Stomach (tissue), 9 donors: ENCODE results near the gene PRKCB. TPM values are rescaled to one million over a fixed set of nuclear protein-coding genes. Genes with fewer than 3 reads are reported as not detected.
"Not testable (repeated sequence)": the region's sequence is repeated elsewhere in the genome, so short reads cannot be mapped to it uniquely, and the experiment has no call there.

ENCODE experiments used
- DNase-seq, 2 donors: peaks; one replicate each; pipeline versions ENCODE4 v3.0.0 to v3.0.0-alpha.2; 2013 to 2019
- H3K27ac ChIP-seq, 5 donors: fragments of 200-600 bp in 4 of 5; sonication (generic) in 4 of 5; one replicate each; pipeline ENCODE4 v1.5.1; 2013 to 2019; ENCODE audit warnings: mild to moderate bottlenecking in 1 of 5, moderate library complexity in 1 of 5
- H3K27me3 ChIP-seq, 3 donors: fragments of 200-600 bp; sonication (generic); one replicate each; pipeline ENCODE4 v1.5.1; 2017 to 2019; ENCODE audit warnings: mixed run types in 1 of 3
- H3K36me3 ChIP-seq, 4 donors: fragments of 200-600 bp; sonication (generic); 1 replicate in 3 of 4; 2 replicates in 1 of 4; pipeline ENCODE4 v1.5.1; 2016 to 2019
- H3K4me1 ChIP-seq, 4 donors: fragments of 200-600 bp; sonication (generic); one replicate each; pipeline ENCODE4 v1.5.1; 2016 to 2019
- H3K4me3 ChIP-seq, 4 donors: fragments of 200-600 bp; sonication (generic) in 3 of 4; one replicate each; pipeline ENCODE4 v1.5.1; 2016 to 2019; ENCODE audit warnings: mild to moderate bottlenecking in 1 of 4
- H3K9me3 ChIP-seq, 4 donors: fragments of 200-600 bp; sonication (generic); one replicate each; pipeline ENCODE4 v1.5.1; 2016 to 2019
- EP300 ChIP-seq: sonication (generic); formaldehyde crosslinking; IDR thresholded peaks from one replicate; pipeline ENCODE4 v1.6.1; 2017; ENCODE audit warnings: antibody characterized with exemption
- POLR2A ChIP-seq, 4 donors: fragments of 450-650 bp; IDR thresholded peaks; one replicate each; pipeline ENCODE4 v1.6.1; 2016; ENCODE audit warnings: antibody characterized with exemption in 4 of 4, control low read depth in 2 of 4, mild to moderate bottlenecking in 1 of 4, moderate library complexity in 1 of 4
- POLR2AphosphoS5 ChIP-seq, 3 donors: sonication (generic); formaldehyde crosslinking; IDR thresholded peaks; one replicate each; pipeline ENCODE4 v1.6.1; 2016; ENCODE audit warnings: antibody characterized with exemption in 3 of 3
- WGBS, 5 donors: extraction: QIAGEN DNeasy Blood & Tissue Kit in 3 of 5; methylation state at CpG; one replicate each; pipeline versions ENCODE4 v1.1.5 to v1.1.7; 2013 to 2018; 5-methylcytosine and 5-hydroxymethylcytosine counted together
- intact Hi-C: fragments of 100-400 bp; cut with DNase I; formaldehyde crosslinking; loops from one replicate; pipeline ENCODE4 v1.15.1; 2023; ENCODE audit warnings: low total_unique reads
- polyA plus RNA-seq, 3 donors: library from polyadenylated mRNA; stranded (reverse); fragments of 200-250 nt; gene quantifications; one replicate each; pipeline ENCODE4 v1.2.3, GENCODE V29; 2013
- total RNA-seq, 5 donors: library from RNA; depleted of rRNA; stranded (reverse); fragments of >200 nt; gene quantifications; one replicate each; pipeline versions ENCODE4 v1.1.0 to v1.2.3, GENCODE V29; 2014 to 2016
- TF ChIP-seq, protein P1 (sequence below), 7 experiments: fragments of 450-650 bp in 4 of 7; fragments of 200-600 bp in 3 of 7; sonication (generic) in 3 of 7; IDR thresholded peaks; one replicate each; pipeline ENCODE4 v1.5.1; 2016 to 2019; ENCODE audit warnings: antibody characterized with exemption in 7 of 7, control low read depth in 2 of 7, mild to moderate bottlenecking in 1 of 7
- donor health status: healthy with polysubstance abuse.
- donor health status: Bipolar disorder and iron deficiency.
- donor health status: healthy.

Gene PRKCB
- total and polyA plus RNA-seq, 8 donors = 1.1 to 49.6 (median 14.7) TPM

DNA sequence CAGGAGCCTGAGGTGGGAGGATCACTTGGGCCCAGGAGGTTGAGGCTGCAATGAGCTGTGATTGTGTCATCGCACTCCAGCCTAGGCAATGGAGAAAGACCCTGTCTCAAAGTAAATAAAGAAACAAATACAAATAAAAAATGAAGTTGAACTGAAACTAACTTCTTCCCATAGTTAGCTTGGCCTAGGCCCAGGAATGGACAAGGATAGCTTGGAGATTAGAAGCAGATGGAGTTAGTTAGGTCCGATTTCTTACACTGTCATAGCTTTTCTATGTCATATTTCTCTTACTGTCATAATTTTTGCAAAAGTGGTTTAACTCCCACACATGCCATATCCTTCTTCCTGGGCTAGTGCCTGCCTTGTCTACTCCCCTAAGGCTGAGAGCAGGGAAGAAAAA, 265.6 kb downstream of the PRKCB start:
- Histone ChIP-seq H3K4me3 (no peak overlapping the region), H3K9me3 (no peaks in the 10 kb centered on the region), H3K4me1 (no peaks in the 10 kb centered on the region), H3K27me3 (no peaks in the 10 kb centered on the region), H3K36me3 (no peaks in the 10 kb centered on the region), H3K27ac (no peak overlapping the region)
- TF ChIP-seq POLR2A (IDR thresholded peaks at IDR 0.05) (no peak), EP300 (no peak)
- WGBS, 5 donors = 78 to 90% (median 80%) methylated on average over 2 of the region's 2 CpGs
- peak in 1 of 2 donors; percentile 46 for DNase-seq
- intact Hi-C loops = no loop called here

- peak in 1 of 2 donors; percentile 49 for DNase-seq
Measured at GRCh38 chr16:24102209-24102660, 266.5 kb downstream of the PRKCB start.

GRCh38 chr16:24105471-24105870, 269.7 kb downstream of the PRKCB start:
- H3K27ac ChIP-seq, H3K4me3 ChIP-seq, H3K36me3 ChIP-seq, H3K4me1 ChIP-seq, H3K9me3 ChIP-seq, DNase-seq, H3K27me3 ChIP-seq, intact Hi-C loops: not testable (repeated sequence)
- WGBS, 5 donors = 89 to 100% (median 92%) methylated on average over 2 of the region's 2 CpGs

More at GRCh38 chr16:24102209-24102660, 266.5 kb downstream of the PRKCB start:
- Histone ChIP-seq H3K4me1 (no peaks in the 10 kb centered on the region), H3K27ac (no peak overlapping the region), H3K4me3 (no peak overlapping the region), H3K36me3 (no peaks in the 10 kb centered on the region), H3K9me3 (no peaks in the 10 kb centered on the region), H3K27me3 (no peaks in the 10 kb centered on the region)
- 50 to 61% (median 55%) methylated on average over 4 of the region's 4 CpGs for WGBS, 5 donors
- intact Hi-C loops = no loop called here
- TF ChIP-seq POLR2A (IDR thresholded peaks at IDR 0.05) (no peak), POLR2AphosphoS5 (IDR thresholded peaks at IDR 0.05) (no peak), EP300 (no peak)
- TF ChIP-seq, protein P1, sequence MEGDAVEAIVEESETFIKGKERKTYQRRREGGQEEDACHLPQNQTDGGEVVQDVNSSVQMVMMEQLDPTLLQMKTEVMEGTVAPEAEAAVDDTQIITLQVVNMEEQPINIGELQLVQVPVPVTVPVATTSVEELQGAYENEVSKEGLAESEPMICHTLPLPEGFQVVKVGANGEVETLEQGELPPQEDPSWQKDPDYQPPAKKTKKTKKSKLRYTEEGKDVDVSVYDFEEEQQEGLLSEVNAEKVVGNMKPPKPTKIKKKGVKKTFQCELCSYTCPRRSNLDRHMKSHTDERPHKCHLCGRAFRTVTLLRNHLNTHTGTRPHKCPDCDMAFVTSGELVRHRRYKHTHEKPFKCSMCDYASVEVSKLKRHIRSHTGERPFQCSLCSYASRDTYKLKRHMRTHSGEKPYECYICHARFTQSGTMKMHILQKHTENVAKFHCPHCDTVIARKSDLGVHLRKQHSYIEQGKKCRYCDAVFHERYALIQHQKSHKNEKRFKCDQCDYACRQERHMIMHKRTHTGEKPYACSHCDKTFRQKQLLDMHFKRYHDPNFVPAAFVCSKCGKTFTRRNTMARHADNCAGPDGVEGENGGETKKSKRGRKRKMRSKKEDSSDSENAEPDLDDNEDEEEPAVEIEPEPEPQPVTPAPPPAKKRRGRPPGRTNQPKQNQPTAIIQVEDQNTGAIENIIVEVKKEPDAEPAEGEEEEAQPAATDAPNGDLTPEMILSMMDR (IDR thresholded peaks at IDR 0.05) = no peak

DNA sequence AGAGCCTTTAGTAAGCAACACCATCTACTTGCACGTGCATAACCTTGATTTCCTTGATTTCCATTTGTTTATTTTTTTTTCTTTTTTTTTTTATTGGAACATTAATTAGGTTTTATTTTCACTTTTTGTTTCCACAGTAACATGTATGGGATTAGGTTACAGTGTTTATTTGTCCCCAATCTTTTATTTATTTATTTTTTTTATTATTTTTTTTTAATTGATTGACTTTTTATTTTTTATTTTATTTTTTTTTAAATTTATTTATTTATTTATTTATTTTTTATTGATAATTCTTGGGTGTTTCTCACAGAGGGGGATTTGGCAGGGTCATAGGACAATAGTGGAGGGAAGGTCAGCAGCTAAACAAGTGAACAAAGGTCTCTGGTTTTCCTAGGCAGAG, 272.3 kb downstream of the PRKCB start:
- H3K36me3 ChIP-seq, H3K9me3 ChIP-seq, intact Hi-C loops, H3K27ac ChIP-seq, H3K4me3 ChIP-seq, DNase-seq, H3K27me3 ChIP-seq, H3K4me1 ChIP-seq: not testable (repeated sequence)
- 69 to 87% (median 78%) methylated on average over 1 of the region's 1 CpG for WGBS, 5 donors

GRCh38 chr16:24111724-24112302, 276.0 kb downstream of the PRKCB start:
- TF ChIP-seq POLR2A (IDR thresholded peaks at IDR 0.05) = no peak
- TF ChIP-seq EP300 = no peak
- TF ChIP-seq, protein P1 (IDR thresholded peaks at IDR 0.05) = no peak
- no peak for TF ChIP-seq POLR2AphosphoS5 (IDR thresholded peaks at IDR 0.05)
- WGBS, 5 donors = 89 to 97% (median 94%) methylated on average over 3 of the region's 3 CpGs
- DNase-seq = no peak
- Histone ChIP-seq H3K4me1 (no peaks in the 10 kb centered on the region), H3K9me3 (no peaks in the 10 kb centered on the region), H3K4me3 (no peak overlapping the region), H3K27me3 (no peaks in the 10 kb centered on the region), H3K27ac (no peak overlapping the region), H3K36me3 (peaks cover 0 to 11% (median 2%) of the 10 kb centered on the region in 4 donors)
- intact Hi-C loops = no loop called here

DNA sequence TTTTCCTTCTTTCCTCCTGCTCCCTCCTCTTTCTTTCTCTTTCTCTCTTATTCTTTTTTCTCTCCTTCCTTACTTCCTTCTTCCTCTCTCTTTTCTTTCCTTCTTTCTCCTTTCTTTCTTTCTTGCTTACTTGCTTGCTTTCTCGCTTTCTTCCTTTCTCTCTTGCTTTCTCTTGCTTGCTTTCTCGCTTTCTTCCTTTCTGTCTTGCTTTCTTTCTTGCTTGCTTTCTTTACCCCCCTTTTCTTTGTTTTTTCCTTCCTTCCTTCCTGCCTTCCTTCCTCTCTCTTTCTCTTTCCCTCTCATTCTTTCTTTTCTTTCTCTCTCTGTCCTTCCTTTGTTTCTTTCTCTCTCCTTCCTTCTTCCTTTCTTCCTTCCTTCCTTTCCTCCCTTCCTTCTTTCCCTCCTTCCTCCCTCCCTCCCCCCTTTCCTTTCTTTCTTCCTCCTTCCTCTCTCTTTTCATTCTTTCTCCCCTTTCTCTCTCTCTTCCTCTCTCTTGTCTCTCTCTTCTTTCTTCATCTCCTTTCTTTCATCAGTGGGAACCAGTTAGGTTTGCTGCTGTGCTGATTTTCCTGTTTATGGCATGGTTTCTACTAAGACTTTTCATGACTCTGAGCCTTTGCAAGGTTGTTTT, 277.4 kb downstream of the PRKCB start:
- WGBS, 5 donors = 88 to 90% (median 89%) methylated on average over 2 of the region's 2 CpGs
- no peak for TF ChIP-seq POLR2A (IDR thresholded peaks at IDR 0.05)
- no peak for TF ChIP-seq EP300
- no peak for TF ChIP-seq POLR2AphosphoS5 (IDR thresholded peaks at IDR 0.05)
- TF ChIP-seq, protein P1 (IDR thresholded peaks at IDR 0.05) = no peak
- H3K9me3 ChIP-seq = no peaks in the 10 kb centered on the region
- no peak overlapping the region for H3K4me3 ChIP-seq
- no peak for DNase-seq
- peaks cover 0 to 11% (median 2%) of the 10 kb centered on the region in 4 donors for H3K36me3 ChIP-seq
- no peaks in the 10 kb centered on the region for H3K27me3 ChIP-seq
- intact Hi-C loops = no loop called here
- H3K4me1 ChIP-seq = no peaks in the 10 kb centered on the region
- no peak overlapping the region for H3K27ac ChIP-seq
